Renal cortex interstitium (tissue), 11 donors: ENCODE measurements around the gene ZNF26. TPM values are rescaled to one million over a fixed set of nuclear protein-coding genes. Genes with fewer than 3 reads are reported as not detected.
A peak's percentile ranks its signal among the peaks of the same experiment; 100 is the strongest.

ENCODE experiments used
- DNase-seq, 11 donors: peaks; one replicate each; pipeline ENCODE4 v3.0.0-alpha.2; 2013; ENCODE audit warnings: low read depth in 9 of 11, low spot score in 4 of 11; ENCODE audit errors: extremely low read depth in 1 of 11
- polyA plus RNA-seq, 3 donors: library from polyadenylated mRNA; unstranded; fragments of 120-200 nt; gene quantifications; one replicate each; pipeline ENCODE4 v1.2.1, GENCODE V29; 2013; ENCODE audit not compliant: insufficient read length in 3 of 3

The ZNF26 gene
- polyA plus RNA-seq, 3 donors, result 11.0 to 16.8 (median 12.8) TPM

GRCh38 chr12:133026996-133027395 lies 40.8 kb downstream of the ZNF26 start:
- no peak for DNase-seq

GRCh38 chr12:133037207-133038005 lies 51.2 kb downstream of the ZNF26 start, which contains the start of gene ZNF84:
Gene ZNF84, plus strand, starts transcription at chr12:133037509. Its CDS starts 3,959 bp downstream, at chr12:133041468.
- peak; percentile 91 to 97 (median 97) for DNase-seq

- peak in 1 of 11 donors; percentile 5 for DNase-seq
These were observed 52.0 kb downstream of the ZNF26 start for GRCh38 chr12:133038118-133038709.

- no peak for DNase-seq
These were observed 60.5 kb downstream of the ZNF26 start for GRCh38 chr12:133046698-133047097.

- DNase-seq, result no peak
These were observed 71.3 kb downstream of the ZNF26 start for GRCh38 chr12:133057446-133057845.

GRCh38 chr12:133058203-133059113 lies 72.3 kb downstream of the ZNF26 start:
- DNase-seq, result no peak

- no peak for DNase-seq
These were observed 75.8 kb downstream of the ZNF26 start for GRCh38 chr12:133061954-133062353.

- DNase-seq, result no peak
These were observed 77.4 kb downstream of the ZNF26 start for GRCh38 chr12:133063556-133063955.

- DNase-seq, result no peak
These were observed 87.7 kb downstream of the ZNF26 start for GRCh38 chr12:133073836-133074235.

Other genes with a start within 250 kb of the ZNF26 start
- gene ANKLE2, start 224.5 kb upstream of the ZNF26 start, polyA plus RNA-seq, result 10 to 100 TPM; 63.0 to 79.6 (median 69.3) TPM
- gene GOLGA3, start 157.5 kb upstream of the ZNF26 start, polyA plus RNA-seq, result 10 to 100 TPM; 22.0 to 32.3 (median 30.6) TPM
- 10 to 100 TPM; 21.6 to 28.0 (median 22.7) TPM for gene CHFR, start 98.8 kb upstream of the ZNF26 start, polyA plus RNA-seq
- 10 to 100 TPM; 23.6 to 27.9 (median 27.6) TPM for gene ZNF605, start 30.1 kb upstream of the ZNF26 start, polyA plus RNA-seq
- 10 to 100 TPM; 63.0 to 81.9 (median 80.8) TPM for gene ZNF84, start 51.1 kb downstream of the ZNF26 start, polyA plus RNA-seq
- gene ZNF140, start 94.6 kb downstream of the ZNF26 start, polyA plus RNA-seq, result 10 to 100 TPM; 35.1 to 47.7 (median 43.8) TPM
- 1 to 10 TPM; 4.1 to 8.3 (median 4.5) TPM for gene ZNF891, start 143.9 kb downstream of the ZNF26 start, polyA plus RNA-seq
- 10 to 100 TPM; 17.1 to 38.0 (median 21.8) TPM for gene ZNF10, start 144.3 kb downstream of the ZNF26 start, polyA plus RNA-seq
- 10 to 100 TPM; 28.8 to 34.9 (median 32.7) TPM for gene ZNF268, start 195.1 kb downstream of the ZNF26 start, polyA plus RNA-seq
- not detected for gene ANHX, start 249.5 kb downstream of the ZNF26 start, polyA plus RNA-seq